Effector memory CD4-positive, alpha-beta T cell (primary cell): ENCODE results near the gene KAT8.

Experiments used
- DNase-seq, 3 donors: peaks; one replicate each; pipeline ENCODE4 v3.0.0-alpha.2; 2020
- H3K27ac ChIP-seq: 2 replicates; pipeline ENCODE4 v1.7.0; 2013; ENCODE audit warnings: mild to moderate bottlenecking, low read length, moderate library complexity; ENCODE audit not compliant: insufficient read depth, poor library complexity, severe bottlenecking
- H3K27me3 ChIP-seq: replicated peaks from 2 replicates; pipeline ENCODE4 v1.7.0; 2013; ENCODE audit warnings: mild to moderate bottlenecking, low read length; ENCODE audit not compliant: insufficient read depth, control insufficient read depth, poor library complexity, severe bottlenecking
- H3K36me3 ChIP-seq: 2 replicates; pipeline ENCODE4 v1.7.0; 2013; ENCODE audit warnings: mild to moderate bottlenecking, low read length, moderate library complexity; ENCODE audit not compliant: control insufficient read depth, insufficient read depth
- H3K4me1 ChIP-seq: 2 replicates; pipeline ENCODE4 v1.7.0; 2013; ENCODE audit warnings: low read length, mild to moderate bottlenecking; ENCODE audit not compliant: control insufficient read depth, insufficient read depth, poor library complexity, severe bottlenecking
- H3K4me3 ChIP-seq: 2 replicates; pipeline ENCODE4 v1.7.0; 2013; ENCODE audit warnings: low read length, low read depth, mild to moderate bottlenecking; ENCODE audit not compliant: insufficient read depth, poor library complexity, severe bottlenecking
- H3K9me3 ChIP-seq: 2 replicates; pipeline ENCODE4 v1.7.0; 2013; ENCODE audit warnings: mild to moderate bottlenecking, low read length, moderate library complexity; ENCODE audit not compliant: control insufficient read depth

Gene KAT8

GRCh38 chr16:31107465-31107867, 10.0 kb upstream of the KAT8 start:
- peaks cover 21% of the 10 kb centered on the region for H3K36me3 ChIP-seq
- DNase-seq = no peak
- H3K4me1 ChIP-seq = peaks cover 10% of the 10 kb centered on the region
- H3K9me3 ChIP-seq = no peaks in the 10 kb centered on the region
- no peak overlapping the region for H3K27ac ChIP-seq
- H3K4me3 ChIP-seq = peak overlapping the region; percentile 88
- no peaks in the 10 kb centered on the region for H3K27me3 ChIP-seq

DNA sequence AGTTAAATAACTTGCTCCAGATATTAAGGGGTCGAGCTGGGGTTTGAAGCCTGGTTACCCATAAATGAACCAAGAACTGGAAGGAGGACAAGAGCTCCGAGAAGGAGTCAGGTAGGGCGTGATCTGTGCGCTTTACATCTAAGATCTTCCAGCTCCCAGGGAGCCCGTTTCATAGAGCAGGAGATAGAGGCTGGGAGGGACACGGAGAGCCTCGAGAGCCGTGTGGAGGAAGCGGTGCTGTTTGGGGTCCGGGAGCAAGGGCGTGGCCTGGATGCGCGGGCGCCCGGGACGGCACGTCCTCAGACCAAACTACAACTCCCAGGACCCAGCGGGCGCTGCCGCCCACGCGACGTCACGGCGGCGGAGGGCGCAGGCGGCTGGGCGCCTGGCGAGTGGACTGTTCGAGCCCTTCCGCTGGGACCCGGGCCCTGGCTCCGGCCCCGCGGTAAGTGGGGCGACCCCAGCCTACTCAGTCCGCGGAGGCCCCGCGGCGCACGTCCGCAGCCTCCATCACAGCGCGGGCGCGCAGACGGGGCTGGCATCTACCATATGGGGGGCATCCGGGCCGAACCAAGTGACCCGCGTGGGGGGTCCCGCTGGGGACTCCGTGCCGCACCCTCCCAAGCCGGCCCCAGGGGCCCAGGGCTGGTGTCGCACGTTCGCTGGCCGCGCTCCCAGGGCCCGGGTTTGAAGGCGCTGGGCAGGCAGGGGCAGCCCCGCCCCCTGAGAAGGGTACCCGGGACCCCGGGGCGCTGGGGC, 9.2 kb upstream of the KAT8 start, which contains the start of gene BCKDK:
BCKDK (plus strand) TSS at position 352 of the 759 bp plus-strand sequence. CDS start 838 bp downstream, outside the sequence.
- Histone ChIP-seq H3K4me1 (peaks cover 10% of the 10 kb centered on the region), H3K27me3 (no peaks in the 10 kb centered on the region), H3K27ac (peak within 1 kb of the TSS; percentile 70), H3K9me3 (no peaks in the 10 kb centered on the region), H3K36me3 (peaks cover 21% of the 10 kb centered on the region), H3K4me3 (peak within 1 kb of the TSS; percentile 88)
- DNase-seq = peak in 1 of 3 donors; percentile 41

- H3K27ac ChIP-seq = peak overlapping the region; percentile 70
These were observed 8.5 kb upstream of the KAT8 start for GRCh38 chr16:31108794-31109558.

GRCh38 chr16:31109622-31110021, 7.8 kb upstream of the KAT8 start:
- Histone ChIP-seq H3K27me3 (no peaks in the 10 kb centered on the region), H3K9me3 (no peaks in the 10 kb centered on the region), H3K36me3 (peaks cover 21% of the 10 kb centered on the region), H3K4me1 (peaks cover 10% of the 10 kb centered on the region), H3K27ac (no peak overlapping the region), H3K4me3 (no peak overlapping the region)
- DNase-seq = no peak

More at GRCh38 chr16:31108794-31109558, 8.5 kb upstream of the KAT8 start:
- DNase-seq = no peak
- Histone ChIP-seq H3K9me3 (no peaks in the 10 kb centered on the region), H3K36me3 (peaks cover 21% of the 10 kb centered on the region), H3K4me1 (peaks cover 10% of the 10 kb centered on the region), H3K4me3 (peak overlapping the region; percentile 88), H3K27me3 (no peaks in the 10 kb centered on the region)

GRCh38 chr16:31110106-31111034, 7.1 kb upstream of the KAT8 start:
- H3K4me1 ChIP-seq = peaks cover 10% of the 10 kb centered on the region
- H3K27ac ChIP-seq = no peak overlapping the region
- no peaks in the 10 kb centered on the region for H3K9me3 ChIP-seq
- no peak overlapping the region for H3K4me3 ChIP-seq
- H3K27me3 ChIP-seq = no peaks in the 10 kb centered on the region
- no peak for DNase-seq
- H3K36me3 ChIP-seq = peaks cover 21% of the 10 kb centered on the region

DNA sequence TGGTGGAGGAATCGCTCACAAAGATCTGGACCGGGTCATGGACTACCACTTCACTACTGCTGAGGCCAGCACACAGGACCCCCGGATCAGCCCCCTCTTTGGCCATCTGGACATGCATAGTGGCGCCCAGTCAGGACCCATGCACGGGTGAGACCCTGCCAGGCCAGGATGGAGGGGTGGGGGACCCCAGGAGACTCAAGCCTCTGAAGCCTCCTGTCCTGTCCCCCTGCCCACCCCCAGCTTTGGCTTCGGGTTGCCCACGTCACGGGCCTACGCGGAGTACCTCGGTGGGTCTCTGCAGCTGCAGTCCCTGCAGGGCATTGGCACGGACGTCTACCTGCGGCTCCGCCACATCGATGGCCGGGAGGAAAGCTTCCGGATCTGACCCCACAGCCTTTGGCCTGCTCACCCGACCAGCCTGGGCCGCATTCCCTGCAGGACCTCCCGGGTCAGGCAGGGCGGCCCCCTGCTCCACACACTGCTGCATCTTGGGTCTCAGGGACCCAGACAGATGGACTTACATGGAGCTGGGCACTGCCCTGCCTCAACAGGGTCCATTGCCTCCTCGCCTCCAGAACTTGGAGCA, 5.5 kb upstream of the KAT8 start:
- Histone ChIP-seq H3K4me3 (no peak overlapping the region), H3K36me3 (peaks cover 21% of the 10 kb centered on the region), H3K4me1 (peaks cover 7% of the 10 kb centered on the region), H3K27ac (no peak overlapping the region), H3K27me3 (no peaks in the 10 kb centered on the region), H3K9me3 (no peaks in the 10 kb centered on the region)
- no peak for DNase-seq

DNA sequence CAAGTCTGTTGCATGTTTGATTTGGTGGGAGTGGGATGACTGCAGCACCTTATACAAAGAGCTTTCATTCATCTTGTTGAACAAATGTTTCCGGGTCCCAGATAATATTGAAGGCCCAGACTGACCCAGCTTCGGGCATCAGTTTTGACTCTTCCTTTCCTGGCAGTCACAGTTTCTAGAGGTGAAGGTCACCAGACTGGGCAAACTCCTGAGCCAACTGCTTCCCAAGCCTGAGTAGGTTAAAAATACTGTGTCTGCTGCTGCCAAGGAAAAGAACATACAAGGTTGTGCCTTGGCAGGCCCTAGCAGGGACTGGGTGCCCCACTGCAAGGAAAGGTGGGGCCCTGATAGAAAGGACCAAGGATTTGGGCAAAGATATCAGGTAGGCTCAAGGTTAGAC, 4.8 kb upstream of the KAT8 start:
- DNase-seq = no peak
- Histone ChIP-seq H3K27ac (no peak overlapping the region), H3K36me3 (peaks cover 21% of the 10 kb centered on the region), H3K4me3 (no peak overlapping the region), H3K4me1 (peaks cover 7% of the 10 kb centered on the region), H3K27me3 (no peaks in the 10 kb centered on the region), H3K9me3 (no peaks in the 10 kb centered on the region)

GRCh38 chr16:31113121-31114120, 4.0 kb upstream of the KAT8 start:
- Histone ChIP-seq H3K27me3 (no peaks in the 10 kb centered on the region), H3K9me3 (no peaks in the 10 kb centered on the region), H3K4me3 (no peak overlapping the region), H3K36me3 (peaks cover 21% of the 10 kb centered on the region), H3K4me1 (peaks cover 9% of the 10 kb centered on the region), H3K27ac (no peak overlapping the region)
- no peak for DNase-seq
